HG03565 (cell line): Measurements from ENCODE around the gene N4BP3.
"Not testable (repeated sequence)": the region's sequence is repeated elsewhere in the genome, so short reads cannot be mapped to it uniquely, and the experiment has no call there.

Source experiments
- ATAC-seq: cut with Tn5 transposase; IDR thresholded peaks from one replicate; pipeline ENCODE4 v1.9.1; 2021; ENCODE audit warnings: mild to moderate bottlenecking, moderate library complexity; ENCODE audit not compliant: unreplicated experiment

N4BP3 gene

DNA sequence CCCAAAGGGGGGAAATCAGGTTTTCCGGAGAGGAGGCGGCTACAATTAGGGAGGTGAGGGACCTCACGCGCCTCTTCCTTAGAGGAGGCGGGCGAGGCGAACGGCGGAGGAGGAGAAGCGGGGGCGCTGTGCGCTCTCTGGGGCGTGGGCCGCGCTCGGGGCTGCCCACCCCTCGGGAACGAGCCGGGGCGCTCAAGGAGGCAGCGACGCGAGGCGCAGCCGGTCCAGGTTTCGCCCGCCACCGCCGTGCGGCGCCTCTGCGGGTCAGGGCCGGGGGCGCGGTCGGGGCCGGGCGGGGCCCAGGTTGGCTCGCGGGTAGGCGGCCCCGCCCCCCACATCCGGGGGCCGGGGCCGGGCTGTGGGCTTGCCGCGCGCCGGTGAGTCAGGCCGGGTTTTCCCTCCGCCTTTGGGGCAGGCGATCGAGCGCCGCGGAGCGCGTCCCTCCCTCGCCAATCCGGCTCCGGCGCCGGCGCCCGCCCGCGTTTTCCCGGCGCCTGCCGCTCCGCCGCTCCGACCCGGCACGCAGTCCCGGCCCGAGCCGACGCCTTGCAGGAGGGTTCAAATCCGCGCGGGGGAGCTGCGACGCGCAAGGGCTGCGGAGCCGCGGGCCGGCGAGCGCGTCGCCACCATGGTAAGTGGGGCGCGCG lies at the start of gene N4BP3:
Gene N4BP3, plus strand, starts transcription at position 392 of the 647 bp plus-strand sequence. CDS start 6,052 bp downstream, outside the sequence.
- peak; percentile 60 for ATAC-seq

GRCh38 chr5:178067755-178068154 lies 45.6 kb upstream of the N4BP3 start:
- no peak for ATAC-seq

GRCh38 chr5:178068293-178068692 lies 45.0 kb upstream of the N4BP3 start:
- no peak for ATAC-seq

DNA sequence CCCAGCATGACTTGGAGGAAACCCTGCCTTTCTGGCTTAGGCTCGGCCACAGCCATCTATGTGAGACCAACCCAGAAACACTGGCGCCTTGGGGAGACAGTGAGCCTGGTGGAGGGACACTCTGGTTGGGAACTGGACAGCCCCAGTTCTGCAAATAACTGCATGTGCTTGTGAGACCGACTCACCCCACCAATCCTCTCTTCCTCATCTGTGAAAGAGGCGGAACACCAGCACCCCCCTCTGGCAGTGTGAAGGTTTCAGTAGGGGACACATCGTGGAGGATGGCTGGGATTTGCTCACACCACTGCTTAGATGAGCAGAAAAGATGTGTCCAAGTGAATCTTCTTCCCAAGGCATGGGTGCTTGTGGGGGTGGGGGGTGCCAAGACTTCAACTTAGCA lies 43.4 kb upstream of the N4BP3 start:
- ATAC-seq = no peak

DNA sequence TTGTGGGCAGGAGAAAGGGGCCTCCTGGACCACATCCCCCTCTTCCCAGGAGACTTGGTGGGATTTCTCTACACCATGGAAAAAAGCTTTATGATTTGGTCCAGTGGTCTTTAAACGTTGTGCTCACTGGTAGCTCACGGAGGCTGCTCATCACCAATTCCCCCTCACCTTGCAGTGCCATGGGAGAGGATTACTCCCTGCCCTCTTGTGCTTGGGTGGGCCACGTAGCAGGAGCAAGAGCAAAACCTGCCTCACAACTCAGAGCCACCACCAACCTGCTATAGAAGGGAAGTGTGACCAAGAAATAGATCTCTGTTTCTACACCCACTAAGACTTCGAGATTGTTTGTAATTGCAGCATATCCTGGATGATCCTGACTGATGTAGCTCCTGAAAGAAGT lies 42.2 kb upstream of the N4BP3 start:
- no peak for ATAC-seq

DNA sequence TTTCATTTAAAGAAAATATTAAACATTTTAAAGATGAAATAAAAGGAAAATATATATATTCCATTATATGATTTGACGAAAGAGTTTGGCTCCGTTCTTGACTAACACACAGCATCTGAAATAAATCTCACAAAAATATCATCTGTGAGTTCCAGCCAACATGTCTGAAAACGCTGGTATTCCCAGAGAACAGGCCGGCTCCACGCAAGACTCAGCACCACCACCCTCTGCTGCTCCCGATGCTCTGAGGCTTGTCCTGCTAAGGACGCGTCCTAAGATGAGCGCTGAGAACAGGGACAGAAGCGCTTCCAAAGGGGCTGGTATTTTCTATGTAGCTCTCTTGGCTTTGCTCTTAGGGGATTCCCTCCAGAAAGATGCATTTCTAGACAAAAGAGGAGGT lies 40.6 kb upstream of the N4BP3 start:
- no peak for ATAC-seq

- no peak for ATAC-seq
Observed at GRCh38 chr5:178074266-178074952, 38.9 kb upstream of the N4BP3 start.

DNA sequence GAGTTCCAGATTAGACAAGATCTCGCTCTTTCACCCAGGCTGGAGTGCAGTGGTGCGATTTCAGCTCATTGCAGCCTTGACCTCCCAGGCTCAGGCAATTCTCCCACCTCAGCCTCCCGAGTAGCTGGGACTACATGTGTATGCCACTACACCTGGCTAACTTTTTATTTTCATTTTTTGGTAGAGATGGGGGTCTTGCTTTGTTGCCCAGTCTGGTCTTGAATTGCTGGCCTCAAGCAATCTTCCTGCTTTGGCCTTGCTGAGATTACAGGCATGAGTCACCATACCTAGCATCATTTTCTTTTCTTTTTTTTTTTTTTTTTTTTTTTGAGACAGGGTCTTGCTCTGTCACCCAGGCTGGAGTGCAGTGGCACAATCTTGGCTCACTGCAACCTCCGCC lies 36.4 kb upstream of the N4BP3 start:
- not testable (repeated sequence) for ATAC-seq

GRCh38 chr5:178077751-178078150 lies 35.6 kb upstream of the N4BP3 start:
- no peak for ATAC-seq

GRCh38 chr5:178078197-178079010 lies 34.9 kb upstream of the N4BP3 start:
- ATAC-seq = no peak

GRCh38 chr5:178080056-178080455 lies 33.3 kb upstream of the N4BP3 start:
- ATAC-seq = no peak

- ATAC-seq = no peak
Observed at GRCh38 chr5:178080618-178081410, 32.5 kb upstream of the N4BP3 start.

- no peak for ATAC-seq
Observed at GRCh38 chr5:178081571-178082243, 31.6 kb upstream of the N4BP3 start.

GRCh38 chr5:178083922-178084321 lies 29.4 kb upstream of the N4BP3 start:
- ATAC-seq = no peak

DNA sequence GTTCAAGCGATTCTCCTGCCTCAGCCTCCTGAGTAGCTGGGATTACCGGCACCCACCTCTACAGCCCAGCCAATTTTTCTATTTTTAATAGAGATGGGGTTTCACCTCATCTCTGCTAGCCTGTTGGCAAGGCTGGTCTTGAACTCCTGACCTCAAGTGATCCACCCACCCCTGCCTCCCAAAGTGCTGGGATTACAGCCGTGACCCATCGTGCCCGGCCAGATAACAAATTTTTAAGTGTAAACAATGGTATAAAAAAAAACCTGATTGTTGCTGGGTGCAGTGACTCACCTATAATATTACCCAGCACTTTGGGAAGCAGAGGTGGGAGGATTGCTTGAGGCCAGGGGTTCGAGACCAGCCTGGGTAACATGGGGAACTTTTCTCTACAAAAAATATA lies 28.0 kb upstream of the N4BP3 start:
- ATAC-seq = no peak

GRCh38 chr5:178086266-178086665 lies 27.1 kb upstream of the N4BP3 start:
- no peak for ATAC-seq

- not testable (repeated sequence) for ATAC-seq
Observed at GRCh38 chr5:178087199-178087598, 26.1 kb upstream of the N4BP3 start.

DNA sequence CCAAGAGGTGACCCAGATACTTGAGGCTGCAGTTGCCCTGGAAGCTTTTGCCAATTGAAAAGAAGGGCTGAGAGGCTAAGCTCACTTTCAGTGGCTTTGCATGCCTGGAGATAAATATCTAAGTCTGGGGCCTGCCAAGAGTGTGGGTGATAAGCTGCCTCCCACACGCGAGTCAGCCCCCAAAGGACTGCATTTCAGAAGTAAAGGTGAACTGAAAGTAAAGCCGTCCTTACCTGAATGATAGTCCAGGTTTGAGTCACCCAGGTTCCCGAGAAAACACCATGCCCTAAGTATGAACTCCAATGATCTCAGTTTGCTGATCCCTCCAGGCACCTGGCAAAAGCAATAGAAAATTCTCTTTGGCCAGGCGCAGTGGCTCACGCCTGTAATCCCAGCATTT lies 22.5 kb upstream of the N4BP3 start:
- ATAC-seq = no peak

GRCh38 chr5:178093134-178093533 lies 20.2 kb upstream of the N4BP3 start:
- no peak for ATAC-seq

GRCh38 chr5:178094345-178094744 lies 19.0 kb upstream of the N4BP3 start:
- no peak for ATAC-seq
